Effector CD8-positive, alpha-beta T cell (primary cell): ENCODE data around the gene MANEAL.

Experiments
- DNase-seq: peaks from one replicate; lab custom pipeline; 2025; lab: John Stamatoyannopoulos, UW

MANEAL gene

GRCh38 chr1:37782491-37782890 lies 11.2 kb upstream of the MANEAL start:
- DNase-seq = no peak

GRCh38 chr1:37792943-37793686 lies 532 bp upstream of the MANEAL start:
- DNase-seq = no peak

GRCh38 chr1:37794372-37795339 lies 1.0 kb downstream of the MANEAL start:
- DNase-seq = no peak

GRCh38 chr1:37795340-37796125 lies 1.9 kb downstream of the MANEAL start:
- DNase-seq = no peak

GRCh38 chr1:37797750-37798345 lies 4.2 kb downstream of the MANEAL start:
- DNase-seq = no peak

- DNase-seq = no peak
Measured at GRCh38 chr1:37802439-37802838, 8.8 kb downstream of the MANEAL start.

GRCh38 chr1:37807220-37807554 lies 13.5 kb downstream of the MANEAL start:
- no peak for DNase-seq

GRCh38 chr1:37807555-37808368 lies 14.1 kb downstream of the MANEAL start, which contains the start of the genes C1orf122 and YRDC:
Gene C1orf122 (plus strand): TSS chr1:37807790. CDS start chr1:37808405, 615 bp downstream.
Gene YRDC (minus strand): TSS chr1:37808208. CDS start chr1:37808180, 28 bp downstream.
- peak; percentile 82 for DNase-seq

- DNase-seq = no peak
Measured at GRCh38 chr1:37808369-37809319, 15.0 kb downstream of the MANEAL start.

GRCh38 chr1:37809942-37810341 lies 16.3 kb downstream of the MANEAL start:
- DNase-seq = no peak

GRCh38 chr1:37811027-37811655 lies 17.5 kb downstream of the MANEAL start:
- DNase-seq = peak; percentile 31

GRCh38 chr1:37813529-37814145 lies 20.0 kb downstream of the MANEAL start:
- no peak for DNase-seq

- DNase-seq = no peak
Measured at GRCh38 chr1:37814252-37814651, 20.6 kb downstream of the MANEAL start.

- no peak for DNase-seq
Measured at GRCh38 chr1:37817481-37817880, 23.8 kb downstream of the MANEAL start.

- no peak for DNase-seq
Measured at GRCh38 chr1:37821481-37821880, 27.8 kb downstream of the MANEAL start.

GRCh38 chr1:37822906-37823815 lies 29.5 kb downstream of the MANEAL start:
- DNase-seq = no peak

GRCh38 chr1:37824001-37824400 lies 30.4 kb downstream of the MANEAL start:
- no peak for DNase-seq

- no peak for DNase-seq
Measured at GRCh38 chr1:37825506-37825905, 31.9 kb downstream of the MANEAL start.
